Activated CD8-positive, alpha-beta T cell treated with anti-CD3 and anti-CD28 coated beads for 36 hours (primary cell): ENCODE data around the gene WHRN. TPM values are rescaled to one million over a fixed set of nuclear protein-coding genes. Genes with fewer than 3 reads are reported as not detected.
A peak's percentile ranks its signal among the peaks of the same experiment; 100 is the strongest.

Experiments used
- ATAC-seq: fragments of 200-7000 bp; cut with Tn5 transposase; one replicate; pipeline ENCODE4 v1.10.0; 2021; ENCODE audit warnings: mild to moderate bottlenecking, moderate library complexity
- CTCF ChIA-PET: fragments of 350-600 bp; sonication (Branson Sonifier 250); formaldehyde crosslinking; loops from one replicate; lab custom pipeline; 2021; ENCODE audit warnings: antibody characterized with exemption; lab: Charles Lee
- POLR2A ChIA-PET: fragments of 350-600 bp; sonication (Branson Sonifier 250); formaldehyde crosslinking; loops from one replicate; lab custom pipeline; 2021; ENCODE audit warnings: antibody characterized with exemption; lab: Charles Lee
- DNase-seq: peaks from one replicate; pipeline ENCODE4 v3.0.0-alpha.2; 2020
- H3K27ac Mint-ChIP-seq: one replicate; pipeline ENCODE4 v1.8.0; 2021; ENCODE audit warnings: mild to moderate bottlenecking, mixed read lengths
- H3K27me3 Mint-ChIP-seq: one replicate; pipeline ENCODE4 v1.8.0; 2021; ENCODE audit warnings: mixed read lengths
- H3K36me3 Mint-ChIP-seq: one replicate; pipeline ENCODE4 v1.8.0; 2021; ENCODE audit warnings: low read depth, mixed read lengths
- H3K4me1 Mint-ChIP-seq: one replicate; pipeline ENCODE4 v1.8.0; 2021; ENCODE audit warnings: low read depth, mixed read lengths
- H3K4me3 Mint-ChIP-seq: one replicate; pipeline ENCODE4 v1.8.0; 2021; ENCODE audit warnings: mild to moderate bottlenecking, moderate library complexity, mixed read lengths
- H3K9me3 Mint-ChIP-seq: one replicate; pipeline ENCODE4 v1.8.0; 2021; ENCODE audit warnings: mixed read lengths
- intact Hi-C: fragments of 100-400 bp; cut with micrococcal nuclease; formaldehyde crosslinking; loops from one replicate; pipeline ENCODE4 v1.10.0; 2022
- total RNA-seq, 2 experiments: library from RNA; stranded (reverse); gene quantifications; one replicate each; pipeline ENCODE4 v1.2.3, GENCODE V29; 2021
- TF ChIP-seq, protein P1 (sequence below): fragments of 200-600 bp; IDR thresholded peaks from one replicate; pipeline ENCODE4 v1.8.0; 2022; ENCODE audit warnings: antibody characterized with exemption, mild to moderate bottlenecking

WHRN gene
- total RNA-seq, 2 experiments from 2014 or later = 12.6 to 14.9 TPM

DNA sequence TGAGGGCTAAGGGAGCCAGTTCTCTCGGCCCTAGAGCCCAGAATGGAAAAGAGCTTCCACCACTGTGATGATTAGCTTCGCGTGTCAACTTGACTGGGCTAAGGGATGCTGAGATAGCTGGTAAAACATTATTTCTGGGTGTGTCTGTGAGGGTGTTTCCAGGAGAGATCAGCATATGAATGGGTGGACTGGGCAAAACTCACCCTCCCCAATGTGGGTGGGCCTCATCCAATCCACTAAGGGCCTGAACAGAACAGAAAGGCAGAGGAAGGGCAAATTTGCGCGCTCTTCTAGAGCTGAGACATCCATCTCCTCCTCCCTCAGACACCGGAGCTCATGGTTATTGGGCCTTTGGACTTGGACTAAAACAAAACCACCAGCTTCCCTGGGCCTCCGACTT, 96.6 kb downstream of the WHRN start:
- TF ChIP-seq, protein P1, sequence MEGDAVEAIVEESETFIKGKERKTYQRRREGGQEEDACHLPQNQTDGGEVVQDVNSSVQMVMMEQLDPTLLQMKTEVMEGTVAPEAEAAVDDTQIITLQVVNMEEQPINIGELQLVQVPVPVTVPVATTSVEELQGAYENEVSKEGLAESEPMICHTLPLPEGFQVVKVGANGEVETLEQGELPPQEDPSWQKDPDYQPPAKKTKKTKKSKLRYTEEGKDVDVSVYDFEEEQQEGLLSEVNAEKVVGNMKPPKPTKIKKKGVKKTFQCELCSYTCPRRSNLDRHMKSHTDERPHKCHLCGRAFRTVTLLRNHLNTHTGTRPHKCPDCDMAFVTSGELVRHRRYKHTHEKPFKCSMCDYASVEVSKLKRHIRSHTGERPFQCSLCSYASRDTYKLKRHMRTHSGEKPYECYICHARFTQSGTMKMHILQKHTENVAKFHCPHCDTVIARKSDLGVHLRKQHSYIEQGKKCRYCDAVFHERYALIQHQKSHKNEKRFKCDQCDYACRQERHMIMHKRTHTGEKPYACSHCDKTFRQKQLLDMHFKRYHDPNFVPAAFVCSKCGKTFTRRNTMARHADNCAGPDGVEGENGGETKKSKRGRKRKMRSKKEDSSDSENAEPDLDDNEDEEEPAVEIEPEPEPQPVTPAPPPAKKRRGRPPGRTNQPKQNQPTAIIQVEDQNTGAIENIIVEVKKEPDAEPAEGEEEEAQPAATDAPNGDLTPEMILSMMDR = no peak
- Mint-ChIP-seq H3K9me3 (no peaks in the 10 kb centered on the region), H3K4me1 (peaks cover 2% of the 10 kb centered on the region), H3K4me3 (no peak overlapping the region), H3K27ac (no peak overlapping the region), H3K27me3 (no peaks in the 10 kb centered on the region), H3K36me3 (no peaks in the 10 kb centered on the region)
- intact Hi-C loops = loop anchor here (5.0 kb wide), 2 partner anchors 44 to 99 kb away; partner anchors contain the start of gene WHRN
- ATAC-seq = no peak
- no peak for DNase-seq
- POLR2A ChIA-PET = no interaction called here
- CTCF ChIA-PET = interaction anchor here (1.3 to 13.6 kb wide), 6 partner anchors 26 to 606 kb away, joined by 3 to 249 read pairs (median 4); no protein-coding TSS in a partner anchor

DNA sequence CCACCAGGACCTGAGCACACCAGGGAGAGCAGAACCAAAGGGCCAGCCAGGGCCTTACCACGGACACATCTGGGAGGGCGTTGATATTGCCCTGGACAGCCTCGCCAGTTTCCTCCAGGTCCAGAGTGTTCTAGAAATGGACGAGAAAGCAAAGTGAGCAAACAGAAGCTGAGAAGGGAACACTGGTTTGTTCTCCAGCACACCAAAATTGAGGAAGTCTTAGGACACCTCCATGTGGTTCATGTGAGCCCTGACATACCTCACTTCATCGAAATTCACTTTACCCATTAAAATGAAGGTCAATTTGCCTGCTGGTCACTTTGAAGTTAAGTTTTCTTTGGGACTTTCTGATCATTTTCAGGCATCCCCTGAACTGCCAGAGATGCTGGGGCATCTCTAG, 97.4 kb downstream of the WHRN start:
- Mint-ChIP-seq H3K36me3 (no peaks in the 10 kb centered on the region), H3K27me3 (no peaks in the 10 kb centered on the region), H3K4me3 (no peak overlapping the region), H3K4me1 (peaks cover 2% of the 10 kb centered on the region), H3K27ac (no peak overlapping the region), H3K9me3 (no peaks in the 10 kb centered on the region)
- no peak for ATAC-seq
- no peak for DNase-seq
- intact Hi-C loops = loop anchor here (5.0 kb wide), 2 partner anchors 44 to 99 kb away; partner anchors contain the start of gene WHRN
- CTCF ChIA-PET = interaction anchor here (0.6 to 13.6 kb wide), 8 partner anchors 12 to 607 kb away, joined by 3 to 249 read pairs (median 3); partner anchors contain the start of gene TMEM268
- POLR2A ChIA-PET = no interaction called here
- TF ChIP-seq, protein P1 = no peak

DNA sequence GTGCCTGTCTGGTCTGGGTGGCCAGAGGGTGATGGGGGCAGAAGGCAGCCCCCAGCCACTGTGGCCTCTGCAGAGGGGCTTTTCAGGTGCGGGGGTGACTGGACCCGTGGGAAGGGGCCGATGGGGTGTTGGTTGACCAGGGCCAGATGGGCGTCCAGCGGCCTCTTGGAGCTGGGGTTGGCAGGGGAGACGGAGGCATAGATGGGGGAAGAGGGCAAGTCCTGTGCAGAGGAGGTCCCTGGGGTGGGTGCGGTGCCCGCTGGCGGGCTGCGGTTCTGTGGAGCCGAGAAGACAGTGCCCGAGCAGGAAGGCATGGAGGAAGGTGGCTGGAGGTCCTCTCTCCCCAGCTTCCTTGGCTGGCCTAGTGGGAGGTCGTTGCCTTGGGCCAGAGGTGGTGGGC, 98.8 kb downstream of the WHRN start:
- DNase-seq (no peak), ATAC-seq (no peak)
- intact Hi-C loops = loop anchor here (5.0 kb wide), 2 partner anchors 46 to 101 kb away; partner anchors contain the start of gene WHRN
- ChIA-PET CTCF (interaction anchor here (0.8 to 13.6 kb wide), 34 partner anchors 8 to 608 kb away, joined by 3 to 249 read pairs (median 7); partner anchors contain the start of genes AKNA, TEX48, TEX53 and TMEM268), POLR2A (interaction anchor here (1.3 kb wide), 1 partner anchor 33 kb away, joined by 3 read pairs; no protein-coding TSS in a partner anchor)
- H3K4me1 Mint-ChIP-seq = peaks cover 2% of the 10 kb centered on the region
- TF ChIP-seq, protein P1 = no peak
- no peak overlapping the region for H3K4me3 Mint-ChIP-seq
- no peaks in the 10 kb centered on the region for H3K36me3 Mint-ChIP-seq
- no peaks in the 10 kb centered on the region for H3K9me3 Mint-ChIP-seq
- no peak overlapping the region for H3K27ac Mint-ChIP-seq
- no peaks in the 10 kb centered on the region for H3K27me3 Mint-ChIP-seq

DNA sequence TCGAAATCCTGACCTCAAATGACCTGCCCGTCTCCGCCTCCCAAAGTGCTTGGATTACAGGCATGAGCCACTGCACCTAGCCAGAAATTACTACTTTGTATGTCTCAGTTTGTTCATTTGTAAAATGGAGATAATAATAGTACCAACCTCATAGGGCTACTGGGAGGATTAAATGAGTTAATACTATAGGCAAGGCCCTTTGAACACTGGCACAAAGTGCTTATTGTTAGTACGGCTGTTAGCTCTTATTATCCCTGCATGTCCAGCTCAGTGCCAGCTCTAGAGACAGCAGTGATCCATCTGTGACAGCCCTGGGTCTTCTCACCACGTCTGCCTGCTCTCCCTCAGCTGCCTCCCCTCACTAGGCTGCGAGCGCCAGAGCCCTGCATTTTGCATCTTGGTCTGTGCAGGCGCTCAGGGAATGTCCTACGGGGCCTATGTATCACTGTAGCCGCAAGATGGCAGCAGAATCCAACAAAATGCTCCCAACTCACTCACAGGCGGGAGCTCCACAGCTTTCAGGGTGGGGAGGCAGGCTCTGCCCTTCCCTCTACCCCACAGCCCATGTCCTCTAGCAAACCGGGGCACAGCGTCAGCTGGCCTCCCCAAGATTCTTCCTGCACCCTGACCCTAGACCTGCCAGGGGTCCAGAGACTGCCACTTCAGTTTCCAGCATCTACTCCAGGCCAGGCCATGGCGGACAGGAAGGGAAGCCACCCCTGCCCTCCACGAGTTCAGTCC, 99.8 kb downstream of the WHRN start:
- no peak overlapping the region for H3K27ac Mint-ChIP-seq
- peak; percentile 88 for DNase-seq
- H3K4me3 Mint-ChIP-seq = no peak overlapping the region
- CTCF ChIA-PET = interaction anchor here (0.6 to 13.6 kb wide), 66 partner anchors 9 to 501 kb away, joined by 3 to 249 read pairs (median 5); partner anchors contain the start of genes AKNA, ATP6V1G1, TEX48 and TEX53
- no peaks in the 10 kb centered on the region for H3K9me3 Mint-ChIP-seq
- H3K36me3 Mint-ChIP-seq = no peaks in the 10 kb centered on the region
- no peaks in the 10 kb centered on the region for H3K27me3 Mint-ChIP-seq
- peaks cover 2% of the 10 kb centered on the region for H3K4me1 Mint-ChIP-seq
- ATAC-seq = peak; percentile 98
- TF ChIP-seq, protein P1 = peak; percentile 87
- POLR2A ChIA-PET = interaction anchor here (1.1 to 1.3 kb wide), 2 partner anchors 32 to 248 kb away, joined by 3 read pairs; no protein-coding TSS in a partner anchor
- intact Hi-C loops = loop anchor here (2.0 to 5.0 kb wide), 3 partner anchors 47 to 247 kb away; partner anchors contain the start of gene WHRN
